Muscle of arm (tissue), 12 donors: ENCODE measurements around the gene SERPINA12. TPM values are rescaled to one million over a fixed set of nuclear protein-coding genes. Genes with fewer than 3 reads are reported as not detected.

ENCODE experiments used
- DNase-seq: peaks from one replicate; pipeline ENCODE4 v3.0.0-alpha.2; 2013
- polyA plus RNA-seq, 12 donors: library from polyadenylated mRNA; unstranded; fragments of 120-200 nt; gene quantifications; one replicate each; pipeline ENCODE4 v1.2.1, GENCODE V29; 2013; ENCODE audit not compliant: insufficient read length in 12 of 12

SERPINA12 gene
- polyA plus RNA-seq, 12 donors = not detected

- DNase-seq = no peak
Measured at GRCh38 chr14:94439453-94440057, 69.7 kb downstream of the SERPINA12 start.

Other genes with a start within 250 kb of the SERPINA12 start
- under 1 TPM in 6 of 12 donors, not detected in 6; 0.03 to 0.43 (median 0.04) TPM for gene SERPINA10, start 216.2 kb downstream of the SERPINA12 start, polyA plus RNA-seq
- gene SERPINA6, start 186.1 kb downstream of the SERPINA12 start, polyA plus RNA-seq = under 1 TPM in 2 of 12 donors, not detected in 10; 0.21 to 0.86 TPM
- not detected for gene SERPINA2, start 142.8 kb downstream of the SERPINA12 start, polyA plus RNA-seq
- gene SERPINA1, start 120.9 kb downstream of the SERPINA12 start, polyA plus RNA-seq = 10 to 100 TPM in 4 of 12 donors, 1 to 10 TPM in 7, not detected in 1; 1.1 to 98.2 (median 2.3) TPM
- gene SERPINA11, start 56.7 kb downstream of the SERPINA12 start, polyA plus RNA-seq = under 1 TPM in 3 of 12 donors, not detected in 9; 0.13 to 0.75 (median 0.26) TPM
- gene SERPINA9, start 33.3 kb downstream of the SERPINA12 start, polyA plus RNA-seq = not detected
- gene SERPINA4, start 52.0 kb upstream of the SERPINA12 start, polyA plus RNA-seq = 1 to 10 TPM in 1 of 12 donors, under 1 TPM in 2, not detected in 9; 0.15 to 1.2 (median 0.25) TPM
- gene SERPINA5, start 72.0 kb upstream of the SERPINA12 start, polyA plus RNA-seq = 1 to 10 TPM in 1 of 12 donors, under 1 TPM in 7, not detected in 4; 0.10 to 3.0 (median 0.27) TPM
- 1 to 10 TPM in 1 of 12 donors, under 1 TPM in 2, not detected in 9; 0.12 to 1.5 (median 0.59) TPM for gene SERPINA3, start 102.9 kb upstream of the SERPINA12 start, polyA plus RNA-seq